AG04449 (cell line): ENCODE results near the gene ZNF112.

ENCODE experiments used
- CTCF ChIA-PET: fragments of 350-600 bp; formaldehyde crosslinking; extraction: SDS; loops from one replicate; lab custom pipeline; 2021; ENCODE audit warnings: antibody characterized with exemption; lab: Yijun Ruan, JAX
- POLR2A ChIA-PET: fragments of 400-600, 350-600 bp; formaldehyde crosslinking; extraction: SDS; loops from one replicate; lab custom pipeline; 2020; ENCODE audit warnings: antibody characterized with exemption, inconsistent platforms; lab: Yijun Ruan, JAX
- DNase-seq: peaks from one replicate; pipeline ENCODE4 v3.0.0-alpha.2; 2010; ENCODE audit warnings: low read depth, low spot score
- H3K4me3 ChIP-seq: 2 replicates; pipeline ENCODE4 v1.5.1; 2011; ENCODE audit warnings: low read depth, mild to moderate bottlenecking, control low read depth, low read length
- CTCF ChIP-seq: IDR thresholded peaks from one replicate; pipeline ENCODE4 v1.5.1; 2011; ENCODE audit warnings: mild to moderate bottlenecking, moderate library complexity, low read length, control low read depth, inconsistent platforms; ENCODE audit not compliant: insufficient read depth; ENCODE audit errors: missing control alignments

ZNF112 gene

GRCh38 chr19:44313231-44313630 is 43.2 kb downstream of the ZNF112 start:
- DNase-seq, result no peak
- ChIA-PET CTCF (no interaction called here), POLR2A (no interaction called here)
- no peak for TF ChIP-seq CTCF
- H3K4me3 ChIP-seq, result no peak overlapping the region

- ChIA-PET POLR2A (no interaction called here), CTCF (no interaction called here)
- TF ChIP-seq CTCF, result no peak
- DNase-seq, result no peak
- no peak overlapping the region for H3K4me3 ChIP-seq
These were observed 48.5 kb downstream of the ZNF112 start for GRCh38 chr19:44308011-44308410.

- TF ChIP-seq CTCF, result no peak
- no peak for DNase-seq
- H3K4me3 ChIP-seq, result no peak overlapping the region
- POLR2A ChIA-PET, result no interaction called here
- CTCF ChIA-PET, result no interaction called here
These were observed 50.2 kb downstream of the ZNF112 start for GRCh38 chr19:44306283-44306682.

GRCh38 chr19:44305457-44305856 is 51.0 kb downstream of the ZNF112 start:
- CTCF ChIA-PET, result no interaction called here
- no peak for TF ChIP-seq CTCF
- no peak overlapping the region; the same call in 1 of the 2 replicates for H3K4me3 ChIP-seq
- POLR2A ChIA-PET, result no interaction called here
- DNase-seq, result no peak

DNA sequence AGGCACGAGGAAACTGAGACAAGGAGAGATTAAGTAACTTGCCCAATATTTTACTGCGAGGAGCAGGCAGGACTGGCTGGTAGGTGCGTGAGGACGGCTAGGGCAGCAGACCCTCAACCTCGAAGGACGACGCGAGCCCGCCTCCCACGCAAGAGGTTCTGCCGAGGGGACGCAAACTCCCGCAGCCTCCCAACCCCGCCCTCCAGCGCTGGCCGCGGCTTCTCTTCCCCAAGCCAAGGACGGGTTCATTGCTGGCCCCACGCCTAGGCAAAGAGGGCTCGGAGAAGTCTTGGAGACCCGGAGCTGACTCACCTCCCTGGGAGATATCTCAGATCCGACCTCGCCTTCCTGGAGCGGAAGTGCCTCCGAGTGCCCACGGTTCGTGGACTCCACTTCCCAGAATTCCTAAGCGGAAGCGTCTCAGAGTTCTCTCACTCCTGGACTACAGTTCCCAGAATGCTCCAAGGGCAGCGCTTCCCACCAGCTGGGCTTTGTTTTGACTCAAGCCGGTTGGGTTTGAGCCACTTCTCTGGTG is 51.8 kb downstream of the ZNF112 start, which contains the start of gene ZNF235:
Gene ZNF235, minus strand, starts transcription at position 367 of the 535 bp plus-strand sequence. CDS start 1,621 bp downstream, outside the sequence.
- no peak for TF ChIP-seq CTCF
- peak within 1 kb of the TSS; percentile 95 for H3K4me3 ChIP-seq
- DNase-seq, result peak; percentile 82
- CTCF ChIA-PET, result no interaction called here
- POLR2A ChIA-PET, result interaction anchor here (0.6 kb wide), 1 partner anchor 94 kb away, joined by 3 read pairs; no protein-coding TSS in a partner anchor

DNA sequence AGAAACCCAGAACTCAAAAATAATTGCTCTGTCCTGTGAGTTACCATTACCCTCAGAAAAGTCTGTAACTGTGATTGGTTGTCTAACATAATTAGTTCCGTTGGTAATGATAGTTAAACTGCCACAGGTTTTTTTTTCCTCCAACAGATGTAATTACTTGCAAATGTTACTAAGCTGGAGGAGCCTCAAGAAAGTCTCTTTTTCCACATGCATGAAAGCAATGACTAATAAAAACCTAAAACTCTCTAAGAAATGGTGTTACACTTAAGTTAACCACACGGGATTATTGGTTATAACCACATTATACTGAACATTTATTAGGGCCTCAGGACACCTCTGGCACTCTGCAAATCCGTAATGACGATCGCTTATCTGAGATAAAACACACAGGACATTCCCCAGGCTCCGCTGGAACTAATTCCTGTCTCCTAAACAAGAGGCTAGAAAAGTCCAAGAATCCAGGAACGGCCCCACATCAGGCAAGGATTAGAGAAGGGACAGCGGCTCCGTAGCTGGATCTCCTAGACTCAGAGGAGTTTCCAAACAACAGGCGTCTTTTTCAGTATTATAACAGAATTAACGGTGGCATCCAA is 52.4 kb downstream of the ZNF112 start:
- ChIA-PET CTCF (no interaction called here), POLR2A (interaction anchor here (0.6 kb wide), 2 partner anchors 88 to 94 kb away, joined by 3 read pairs; no protein-coding TSS in a partner anchor)
- peak overlapping the region; percentile 95 for H3K4me3 ChIP-seq
- no peak for DNase-seq
- no peak for TF ChIP-seq CTCF
